WERI-Rb-1 (cell line): ENCODE measurements around the gene SBK1.

Experiments
- DNase-seq: peaks from one replicate; pipeline ENCODE4 v3.0.0-alpha.2; 2020
- H3K27ac ChIP-seq: fragments of 250-450 bp; sonication (Bioruptor Pico); 2 replicates; pipeline ENCODE4 v1.5.1; 2020; ENCODE audit warnings: mild to moderate bottlenecking, moderate library complexity
- H3K27me3 ChIP-seq: fragments of 250-450 bp; sonication (Bioruptor Pico); 2 replicates; pipeline ENCODE4 v1.5.1; 2021; ENCODE audit warnings: mild to moderate bottlenecking, low read depth, moderate library complexity; ENCODE audit not compliant: insufficient read depth, severe bottlenecking
- H3K36me3 ChIP-seq: fragments of 250-450 bp; sonication (Bioruptor Pico); 2 replicates; pipeline ENCODE4 v1.5.1; 2020; ENCODE audit warnings: mild to moderate bottlenecking, moderate library complexity
- H3K4me3 ChIP-seq: 2 replicates; pipeline ENCODE4 v1.5.1; 2011; ENCODE audit warnings: low read depth, mild to moderate bottlenecking, control low read depth, low read length
- H3K9me3 ChIP-seq: fragments of 250-450 bp; sonication (Bioruptor Pico); 2 replicates; pipeline ENCODE4 v1.5.1; 2021; ENCODE audit warnings: mild to moderate bottlenecking, moderate library complexity; ENCODE audit not compliant: severe bottlenecking
- TF ChIP-seq, protein P1 (sequence below): IDR thresholded peaks from 2 replicates; pipeline ENCODE4 v1.5.1; 2011; ENCODE audit warnings: low read depth, mild to moderate bottlenecking, control low read depth, inconsistent platforms, low read length

Gene SBK1

DNA sequence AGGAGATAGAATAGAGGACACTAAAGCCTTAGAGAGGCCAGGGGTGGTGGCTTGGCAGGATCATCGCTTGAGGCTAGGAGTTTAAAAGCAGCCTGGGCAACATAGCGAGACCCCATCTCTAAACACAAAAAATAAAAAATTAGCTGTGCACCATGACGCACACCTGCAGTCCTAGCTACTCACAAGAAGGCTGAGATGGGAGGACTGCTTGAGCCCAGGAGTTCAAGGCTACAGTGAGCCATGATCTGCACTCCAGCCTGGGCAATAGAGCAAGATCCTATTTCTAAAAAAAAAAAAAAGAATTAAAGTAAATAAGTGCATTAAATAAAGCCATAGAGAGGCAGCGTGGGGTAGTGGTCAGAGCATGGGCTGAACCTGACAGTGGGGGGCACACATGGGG, 19.1 kb downstream of the SBK1 start:
- no peaks in the 10 kb centered on the region for H3K27me3 ChIP-seq
- no peaks in the 10 kb centered on the region for H3K9me3 ChIP-seq
- H3K4me3 ChIP-seq: no peak overlapping the region
- TF ChIP-seq, protein P1, sequence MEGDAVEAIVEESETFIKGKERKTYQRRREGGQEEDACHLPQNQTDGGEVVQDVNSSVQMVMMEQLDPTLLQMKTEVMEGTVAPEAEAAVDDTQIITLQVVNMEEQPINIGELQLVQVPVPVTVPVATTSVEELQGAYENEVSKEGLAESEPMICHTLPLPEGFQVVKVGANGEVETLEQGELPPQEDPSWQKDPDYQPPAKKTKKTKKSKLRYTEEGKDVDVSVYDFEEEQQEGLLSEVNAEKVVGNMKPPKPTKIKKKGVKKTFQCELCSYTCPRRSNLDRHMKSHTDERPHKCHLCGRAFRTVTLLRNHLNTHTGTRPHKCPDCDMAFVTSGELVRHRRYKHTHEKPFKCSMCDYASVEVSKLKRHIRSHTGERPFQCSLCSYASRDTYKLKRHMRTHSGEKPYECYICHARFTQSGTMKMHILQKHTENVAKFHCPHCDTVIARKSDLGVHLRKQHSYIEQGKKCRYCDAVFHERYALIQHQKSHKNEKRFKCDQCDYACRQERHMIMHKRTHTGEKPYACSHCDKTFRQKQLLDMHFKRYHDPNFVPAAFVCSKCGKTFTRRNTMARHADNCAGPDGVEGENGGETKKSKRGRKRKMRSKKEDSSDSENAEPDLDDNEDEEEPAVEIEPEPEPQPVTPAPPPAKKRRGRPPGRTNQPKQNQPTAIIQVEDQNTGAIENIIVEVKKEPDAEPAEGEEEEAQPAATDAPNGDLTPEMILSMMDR: no peak
- peaks cover 5% of the 10 kb centered on the region; the same call in 1 of the 2 replicates for H3K36me3 ChIP-seq
- H3K27ac ChIP-seq: no peak overlapping the region
- no peak for DNase-seq

DNA sequence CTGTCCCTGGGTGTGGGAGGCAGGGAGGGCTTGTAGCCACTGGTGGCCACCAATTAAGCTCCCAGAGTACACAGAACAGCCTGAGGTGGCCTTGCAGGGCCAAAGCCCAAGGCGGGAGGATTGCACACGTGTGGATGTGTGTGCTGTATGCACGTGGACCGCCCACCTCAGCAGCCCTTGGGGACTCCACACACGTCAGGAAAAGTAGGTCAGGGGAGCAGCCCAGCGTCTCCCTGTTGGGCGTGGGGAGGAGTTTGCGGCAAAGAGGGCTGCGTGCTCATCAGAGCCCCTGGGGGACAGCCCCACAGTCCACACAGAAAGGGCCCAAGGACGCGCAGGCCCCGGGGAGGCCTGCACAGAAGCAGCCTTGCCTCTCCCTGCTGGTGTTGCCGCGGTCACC, 19.6 kb downstream of the SBK1 start:
- no peak overlapping the region for H3K27ac ChIP-seq
- H3K9me3 ChIP-seq: no peaks in the 10 kb centered on the region
- DNase-seq: no peak
- H3K4me3 ChIP-seq: no peak overlapping the region
- TF ChIP-seq, protein P1: no peak
- H3K27me3 ChIP-seq: no peaks in the 10 kb centered on the region
- H3K36me3 ChIP-seq: peaks cover 5% of the 10 kb centered on the region; the same call in 1 of the 2 replicates

DNA sequence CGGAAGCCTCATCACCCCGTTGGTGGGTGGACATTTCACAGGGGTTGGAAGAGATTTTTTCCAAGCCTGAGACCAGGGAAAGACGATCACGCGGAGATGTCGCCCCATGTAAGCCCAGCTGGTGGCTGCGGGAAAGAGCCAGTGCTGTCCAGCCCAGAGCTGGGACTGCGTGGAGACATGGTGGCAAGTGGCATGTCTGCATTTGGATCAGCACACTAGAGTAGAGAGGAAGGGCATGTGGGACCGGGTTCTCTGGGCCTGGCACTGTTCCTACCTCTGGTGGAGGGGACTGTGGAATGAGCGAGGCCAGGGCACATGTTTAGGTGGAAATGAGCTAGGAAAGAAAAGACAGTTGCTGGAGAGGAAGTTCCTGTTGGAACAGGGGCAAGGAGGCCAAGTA, 20.0 kb downstream of the SBK1 start:
- TF ChIP-seq, protein P1: no peak
- H3K27me3 ChIP-seq: no peaks in the 10 kb centered on the region
- H3K36me3 ChIP-seq: peaks cover 5% of the 10 kb centered on the region; the same call in 1 of the 2 replicates
- H3K9me3 ChIP-seq: no peaks in the 10 kb centered on the region
- H3K4me3 ChIP-seq: no peak overlapping the region
- H3K27ac ChIP-seq: no peak overlapping the region
- no peak for DNase-seq

DNA sequence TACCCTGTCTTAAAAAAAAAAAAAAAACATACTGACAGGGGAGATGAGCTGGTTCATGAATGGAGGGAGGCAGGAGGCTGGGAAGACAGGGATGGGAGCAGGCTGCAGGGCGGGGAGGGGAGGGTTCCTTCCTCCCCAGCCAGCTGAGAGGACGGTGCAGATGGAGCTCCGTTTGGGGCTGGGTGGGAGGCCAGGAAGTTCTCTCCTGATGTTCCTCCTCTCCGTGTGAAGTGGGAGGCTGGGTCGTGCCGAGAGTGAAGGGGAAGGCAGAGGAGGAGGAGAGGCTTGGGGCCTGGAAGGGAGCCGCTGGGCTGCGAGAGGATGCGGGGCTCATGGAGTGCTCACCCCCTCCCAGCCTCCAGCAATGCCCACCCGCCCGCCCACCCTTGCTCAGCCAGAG, 21.3 kb downstream of the SBK1 start:
- no peak overlapping the region for H3K4me3 ChIP-seq
- no peak overlapping the region for H3K27ac ChIP-seq
- H3K9me3 ChIP-seq: no peaks in the 10 kb centered on the region
- no peaks in the 10 kb centered on the region for H3K27me3 ChIP-seq
- H3K36me3 ChIP-seq: peaks cover 15% of the 10 kb centered on the region
- TF ChIP-seq, protein P1: no peak
- no peak for DNase-seq

DNA sequence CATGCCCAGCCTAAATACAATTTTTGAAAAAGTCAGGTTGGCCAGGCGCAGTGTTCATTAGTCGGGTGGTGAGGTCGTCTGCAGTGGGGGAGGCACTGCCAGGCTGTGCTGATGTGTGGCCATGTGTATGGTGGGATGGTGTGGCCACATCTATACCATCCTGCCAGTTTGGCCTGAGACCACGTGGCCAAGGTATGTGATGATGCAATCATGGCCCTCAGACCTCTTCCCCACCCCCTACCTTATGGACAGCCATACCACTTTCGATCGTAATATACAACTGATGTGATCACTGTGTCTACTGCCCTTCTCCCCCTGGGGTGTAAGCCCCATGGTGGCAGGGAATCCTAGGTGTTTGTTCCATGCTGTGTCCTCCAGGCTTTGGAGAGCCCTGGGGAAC, 23.7 kb downstream of the SBK1 start:
- Histone ChIP-seq H3K9me3 (no peaks in the 10 kb centered on the region), H3K27me3 (no peaks in the 10 kb centered on the region), H3K36me3 (peaks cover 20% of the 10 kb centered on the region), H3K27ac (no peak overlapping the region), H3K4me3 (no peak overlapping the region)
- TF ChIP-seq, protein P1: no peak
- no peak for DNase-seq
